ENCODE data around the gene PLXNB1.

Gene PLXNB1

GRCh38 chr3:48387634-48388033 lies 42.3 kb downstream of the PLXNB1 start:
- DNase-seq (ENCODE audit: extremely low read depth, low read depth) = no peak

GRCh38 chr3:48372862-48373435 lies 56.9 kb downstream of the PLXNB1 start:
- no peak for TF ChIP-seq CTCF (IDR thresholded peaks at IDR 0.05; ENCODE audit: low read depth, low read length)
- no peak for DNase-seq (ENCODE audit: extremely low read depth, low read depth)

More at GRCh38 chr3:48387634-48388033, 42.3 kb downstream of the PLXNB1 start:
- TF ChIP-seq CTCF (IDR thresholded peaks at IDR 0.05; ENCODE audit: low read depth, low read length) = no peak

- DNase-seq (ENCODE audit: extremely low read depth, low read depth) = no peak
- TF ChIP-seq CTCF (IDR thresholded peaks at IDR 0.05; ENCODE audit: low read depth, low read length) = no peak
Measured at GRCh38 chr3:48372377-48372770, 57.5 kb downstream of the PLXNB1 start.

GRCh38 chr3:48371651-48372376 lies 58.1 kb downstream of the PLXNB1 start, which contains the start of gene FBXW12:
FBXW12 (plus strand) TSS chr3:48372219; CDS start chr3:48372768, 549 bp downstream.
- DNase-seq (ENCODE audit: extremely low read depth, low read depth) = no peak
- no peak for TF ChIP-seq CTCF (IDR thresholded peaks at IDR 0.05; ENCODE audit: low read depth, low read length)

- no peak for DNase-seq (ENCODE audit: extremely low read depth, low read depth)
- TF ChIP-seq CTCF (IDR thresholded peaks at IDR 0.05; ENCODE audit: low read depth, low read length) = no peak
Measured at GRCh38 chr3:48370333-48370713, 59.6 kb downstream of the PLXNB1 start.

GRCh38 chr3:48369693-48370332 lies 60.1 kb downstream of the PLXNB1 start:
- no peak for DNase-seq (ENCODE audit: extremely low read depth, low read depth)

More at GRCh38 chr3:48369693-48370332, 60.1 kb downstream of the PLXNB1 start:
- no peak for TF ChIP-seq CTCF (IDR thresholded peaks at IDR 0.05; ENCODE audit: low read depth, low read length)
